OCI-LY7 (cell line): ENCODE data around the gene NBR1.

Experiments
- CTCF ChIP-seq: fragments of 200-600 bp; sonication (generic); conservative IDR thresholded peaks from 2 replicates; pipeline ENCODE4 v1.5.1; 2014; ENCODE audit warnings: mild to moderate bottlenecking, antibody characterized with exemption, low read length, moderate library complexity, mixed read lengths
- EZH2phosphoT487 ChIP-seq: fragments of 200-600 bp; sonication (generic); IDR thresholded peaks from 2 replicates; pipeline ENCODE4 v1.6.1; 2018; ENCODE audit warnings: low read depth, borderline replicate concordance, mild to moderate bottlenecking, mixed run types, antibody characterized with exemption, low read length, moderate library complexity, mixed read lengths

GRCh38 chr17:43219001-43219400 is 48.0 kb downstream of the NBR1 start:
- TF ChIP-seq CTCF (no peak), EZH2phosphoT487 (no peak)
